Osteocyte (in vitro differentiated cells): ENCODE data around the gene CRACDL. TPM values are rescaled to one million over a fixed set of nuclear protein-coding genes. Genes with fewer than 3 reads are reported as not detected.

Experiments used
- DNase-seq: peaks from one replicate; pipeline ENCODE4 v3.0.0; 2021; ENCODE audit warnings: mixed read lengths; ENCODE audit not compliant: unreplicated experiment; ENCODE audit errors: extremely low spot score
- H3K27ac Mint-ChIP-seq: one replicate; pipeline ENCODE4 v1.8.0; 2021; ENCODE audit warnings: mild to moderate bottlenecking, mixed read lengths; ENCODE audit not compliant: unreplicated experiment
- H3K27me3 Mint-ChIP-seq: one replicate; pipeline ENCODE4 v1.8.0; 2021; ENCODE audit warnings: mixed read lengths; ENCODE audit not compliant: unreplicated experiment
- H3K36me3 Mint-ChIP-seq: one replicate; pipeline ENCODE4 v1.8.0; 2021; ENCODE audit warnings: mixed read lengths; ENCODE audit not compliant: unreplicated experiment
- H3K4me1 Mint-ChIP-seq: one replicate; pipeline ENCODE4 v1.8.0; 2021; ENCODE audit warnings: mixed read lengths; ENCODE audit not compliant: unreplicated experiment
- H3K4me3 Mint-ChIP-seq: one replicate; pipeline ENCODE4 v1.8.0; 2021; ENCODE audit warnings: mild to moderate bottlenecking, moderate library complexity, mixed read lengths; ENCODE audit not compliant: unreplicated experiment
- H3K9me3 Mint-ChIP-seq: one replicate; pipeline ENCODE4 v1.8.0; 2021; ENCODE audit warnings: mixed read lengths; ENCODE audit not compliant: unreplicated experiment
- CTCF ChIP-seq: fragments of 200-600 bp; sonication (generic); IDR thresholded peaks from 2 replicates; pipeline ENCODE4 v1.5.0; 2021; ENCODE audit warnings: antibody characterized with exemption, mild to moderate bottlenecking, moderate library complexity
- total RNA-seq: library from RNA; stranded (reverse); gene quantifications from 2 replicates; pipeline ENCODE4 v1.2.1, GENCODE V29; 2021

Gene CRACDL
- total RNA-seq, 1 donor from 2014 or later, result 1.3 TPM

GRCh38 chr2:98776136-98776535, 159.9 kb downstream of the CRACDL start:
- Mint-ChIP-seq H3K9me3 (peaks cover under 1% of the 10 kb centered on the region), H3K27me3 (peaks cover 11% of the 10 kb centered on the region), H3K4me3 (no peak overlapping the region), H3K4me1 (no peaks in the 10 kb centered on the region), H3K27ac (no peak overlapping the region), H3K36me3 (no peaks in the 10 kb centered on the region)
- no peak for TF ChIP-seq CTCF
- no peak for DNase-seq

- H3K27me3 Mint-ChIP-seq, result peaks cover 11% of the 10 kb centered on the region
- H3K27ac Mint-ChIP-seq, result no peak overlapping the region
- H3K4me1 Mint-ChIP-seq, result no peaks in the 10 kb centered on the region
- DNase-seq, result no peak
- H3K36me3 Mint-ChIP-seq, result no peaks in the 10 kb centered on the region
- no peak for TF ChIP-seq CTCF
- H3K4me3 Mint-ChIP-seq, result no peak overlapping the region
- no peaks in the 10 kb centered on the region for H3K9me3 Mint-ChIP-seq
Measured at GRCh38 chr2:98775146-98775986, 160.7 kb downstream of the CRACDL start.

GRCh38 chr2:98773907-98774306, 162.1 kb downstream of the CRACDL start:
- Mint-ChIP-seq H3K9me3 (no peaks in the 10 kb centered on the region), H3K36me3 (no peaks in the 10 kb centered on the region), H3K4me1 (peaks cover 1% of the 10 kb centered on the region), H3K27ac (no peak overlapping the region), H3K4me3 (no peak overlapping the region), H3K27me3 (peaks cover 11% of the 10 kb centered on the region)
- no peak for TF ChIP-seq CTCF
- DNase-seq, result no peak

- Mint-ChIP-seq H3K27ac (no peak overlapping the region), H3K4me3 (no peak overlapping the region), H3K36me3 (no peaks in the 10 kb centered on the region), H3K4me1 (peaks cover 9% of the 10 kb centered on the region), H3K27me3 (peaks cover 11% of the 10 kb centered on the region), H3K9me3 (no peaks in the 10 kb centered on the region)
- DNase-seq, result no peak
- TF ChIP-seq CTCF, result no peak
Measured at GRCh38 chr2:98773169-98773568, 162.9 kb downstream of the CRACDL start.

GRCh38 chr2:98772536-98772935, 163.5 kb downstream of the CRACDL start:
- DNase-seq, result no peak
- no peak for TF ChIP-seq CTCF
- no peak overlapping the region for H3K27ac Mint-ChIP-seq
- no peaks in the 10 kb centered on the region for H3K36me3 Mint-ChIP-seq
- peaks cover 11% of the 10 kb centered on the region for H3K27me3 Mint-ChIP-seq
- no peak overlapping the region for H3K4me3 Mint-ChIP-seq
- H3K9me3 Mint-ChIP-seq, result no peaks in the 10 kb centered on the region
- H3K4me1 Mint-ChIP-seq, result peaks cover 9% of the 10 kb centered on the region
